NCI-H460 (cell line): Measurements from ENCODE around the gene STAB1. TPM values are rescaled to one million over a fixed set of nuclear protein-coding genes. Genes with fewer than 3 reads are reported as not detected.
"Not testable (repeated sequence)": the region's sequence is repeated elsewhere in the genome, so short reads cannot be mapped to it uniquely, and the experiment has no call there.

Source experiments
- DNase-seq: peaks from one replicate; pipeline ENCODE4 v3.0.0-alpha.2; 2016; ENCODE audit warnings: low read depth; ENCODE audit errors: extremely low read depth
- total RNA-seq: library from RNA; depleted of rRNA; stranded (reverse); fragments of >200 nt; shearing (Covaris generic); gene quantifications from 2 replicates; pipeline ENCODE4 v1.2.3, GENCODE V29; 2014

STAB1 gene
- total RNA-seq, 1 experiment from 2014 or later: not detected

DNA sequence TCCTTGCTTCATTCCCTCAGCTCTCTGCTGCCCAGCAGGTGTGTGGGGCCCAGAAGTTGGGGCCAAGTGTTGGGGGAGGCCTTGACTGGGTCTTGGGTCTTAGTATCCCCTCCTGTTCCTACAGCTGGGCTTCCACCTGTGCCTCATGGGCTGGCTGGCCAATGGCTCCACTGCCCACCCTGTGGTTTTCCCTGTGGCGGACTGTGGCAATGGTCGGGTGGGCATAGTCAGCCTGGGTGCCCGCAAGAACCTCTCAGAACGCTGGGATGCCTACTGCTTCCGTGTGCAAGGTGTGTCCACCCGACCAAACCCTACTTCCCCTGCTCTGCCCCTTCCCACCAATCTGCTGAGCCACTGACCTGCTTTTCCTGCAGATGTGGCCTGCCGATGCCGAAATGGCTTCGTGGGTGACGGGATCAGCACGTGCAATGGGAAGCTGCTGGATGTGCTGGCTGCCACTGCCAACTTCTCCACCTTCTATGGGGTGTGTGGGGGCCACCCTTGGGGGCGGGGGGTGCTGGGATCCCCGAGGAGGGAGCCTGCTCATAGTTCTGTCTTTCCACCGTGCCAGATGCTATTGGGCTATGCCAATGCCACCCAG, 27.6 kb downstream of the STAB1 start:
- no peak for DNase-seq

DNA sequence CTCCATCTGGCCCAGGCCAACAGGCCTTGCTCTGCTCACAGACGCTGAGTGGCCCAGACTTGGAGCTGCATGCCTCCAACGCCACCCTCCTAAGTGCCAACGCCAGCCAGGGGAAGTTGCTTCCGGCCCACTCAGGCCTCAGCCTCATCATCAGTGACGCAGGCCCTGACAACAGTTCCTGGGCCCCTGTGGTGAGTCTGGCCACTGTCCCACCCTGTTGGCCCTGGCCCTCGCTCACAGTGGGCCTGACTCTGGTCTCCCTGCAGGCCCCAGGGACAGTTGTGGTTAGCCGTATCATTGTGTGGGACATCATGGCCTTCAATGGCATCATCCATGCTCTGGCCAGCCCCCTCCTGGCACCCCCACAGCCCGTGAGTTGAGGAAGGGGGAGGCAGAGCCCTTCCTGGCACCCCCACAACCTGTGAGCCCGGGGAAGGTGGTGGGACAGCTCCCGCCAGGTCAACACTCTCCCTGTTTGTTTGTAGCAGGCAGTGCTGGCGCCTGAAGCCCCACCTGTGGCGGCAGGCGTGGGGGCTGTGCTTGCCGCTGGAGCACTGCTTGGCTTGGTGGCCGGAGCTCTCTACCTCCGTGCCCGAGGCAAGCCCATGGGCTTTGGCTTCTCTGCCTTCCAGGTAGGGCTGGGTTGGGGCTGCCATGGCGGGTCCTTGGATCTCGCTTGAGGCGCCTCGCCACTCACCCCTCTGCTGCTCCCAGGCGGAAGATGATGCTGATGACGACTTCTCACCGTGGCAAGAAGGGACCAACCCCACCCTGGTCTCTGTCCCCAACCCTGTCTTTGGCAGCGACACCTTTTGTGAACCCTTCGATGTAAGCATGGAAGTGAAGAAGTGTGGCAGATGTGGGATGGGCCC, 28.5 kb downstream of the STAB1 start:
- no peak for DNase-seq

DNA sequence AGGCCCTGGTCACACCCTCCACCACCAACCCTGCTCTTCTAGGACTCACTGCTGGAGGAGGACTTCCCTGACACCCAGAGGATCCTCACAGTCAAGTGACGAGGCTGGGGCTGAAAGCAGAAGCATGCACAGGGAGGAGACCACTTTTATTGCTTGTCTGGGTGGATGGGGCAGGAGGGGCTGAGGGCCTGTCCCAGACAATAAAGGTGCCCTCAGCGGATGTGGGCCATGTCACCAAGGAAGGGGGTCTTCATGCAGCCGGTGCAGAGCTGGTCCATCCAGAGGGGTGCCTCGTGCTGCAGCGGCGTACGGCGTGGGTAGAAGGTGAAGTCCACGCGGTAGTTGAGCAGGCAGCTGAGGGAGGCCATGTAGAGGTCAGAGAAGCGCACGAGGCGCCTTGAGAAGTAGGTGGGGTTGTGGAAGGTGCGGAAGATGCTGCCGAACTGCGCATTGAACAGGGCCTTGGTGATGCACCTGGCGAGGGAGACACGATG, 29.2 kb downstream of the STAB1 start:
- no peak for DNase-seq

DNA sequence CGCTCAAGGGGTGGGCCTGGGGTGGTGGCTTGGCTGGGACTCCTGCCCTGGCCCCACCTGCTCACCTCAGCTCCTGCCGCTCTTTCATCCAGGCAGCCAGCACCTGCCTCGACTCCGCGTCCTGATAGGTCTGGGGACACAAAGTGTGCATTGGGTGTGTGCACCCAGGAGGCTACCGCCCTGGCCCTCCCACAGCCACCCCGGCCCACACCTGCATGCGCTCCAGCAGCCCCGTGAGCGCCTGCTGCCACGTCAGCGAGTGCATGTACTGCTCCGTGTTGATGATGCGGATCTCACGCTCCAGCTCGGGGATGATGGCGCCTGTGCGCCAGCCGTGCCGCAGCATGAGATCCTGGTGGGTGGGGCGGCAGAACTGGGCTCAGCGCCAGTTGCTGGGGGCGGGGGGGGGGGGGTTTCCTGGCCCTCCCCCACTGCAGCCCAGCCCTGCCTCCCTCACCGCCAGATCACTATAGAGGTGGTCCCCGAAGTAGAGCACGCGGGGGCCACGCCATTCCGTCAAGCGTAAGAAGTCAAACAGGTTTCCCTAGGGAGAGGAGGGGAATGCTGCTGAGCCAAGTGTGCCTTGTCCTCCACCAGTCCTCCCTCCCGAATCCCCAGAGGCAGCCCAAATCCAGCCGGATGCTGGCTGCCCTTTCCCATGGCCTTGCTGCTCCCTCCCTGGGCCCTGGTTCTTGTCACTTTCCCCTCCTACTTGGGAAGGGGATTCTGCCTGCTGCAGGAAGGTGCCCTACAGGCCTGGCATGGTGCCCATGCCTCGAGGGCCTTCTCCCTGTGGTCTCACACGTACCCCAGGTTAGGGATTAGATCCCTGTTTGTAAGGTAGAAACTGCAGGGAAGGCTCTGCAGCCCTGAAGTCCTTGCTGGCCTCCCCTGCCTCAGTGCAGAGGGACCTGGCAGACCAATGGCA, 29.9 kb downstream of the STAB1 start:
- DNase-seq: no peak

DNA sequence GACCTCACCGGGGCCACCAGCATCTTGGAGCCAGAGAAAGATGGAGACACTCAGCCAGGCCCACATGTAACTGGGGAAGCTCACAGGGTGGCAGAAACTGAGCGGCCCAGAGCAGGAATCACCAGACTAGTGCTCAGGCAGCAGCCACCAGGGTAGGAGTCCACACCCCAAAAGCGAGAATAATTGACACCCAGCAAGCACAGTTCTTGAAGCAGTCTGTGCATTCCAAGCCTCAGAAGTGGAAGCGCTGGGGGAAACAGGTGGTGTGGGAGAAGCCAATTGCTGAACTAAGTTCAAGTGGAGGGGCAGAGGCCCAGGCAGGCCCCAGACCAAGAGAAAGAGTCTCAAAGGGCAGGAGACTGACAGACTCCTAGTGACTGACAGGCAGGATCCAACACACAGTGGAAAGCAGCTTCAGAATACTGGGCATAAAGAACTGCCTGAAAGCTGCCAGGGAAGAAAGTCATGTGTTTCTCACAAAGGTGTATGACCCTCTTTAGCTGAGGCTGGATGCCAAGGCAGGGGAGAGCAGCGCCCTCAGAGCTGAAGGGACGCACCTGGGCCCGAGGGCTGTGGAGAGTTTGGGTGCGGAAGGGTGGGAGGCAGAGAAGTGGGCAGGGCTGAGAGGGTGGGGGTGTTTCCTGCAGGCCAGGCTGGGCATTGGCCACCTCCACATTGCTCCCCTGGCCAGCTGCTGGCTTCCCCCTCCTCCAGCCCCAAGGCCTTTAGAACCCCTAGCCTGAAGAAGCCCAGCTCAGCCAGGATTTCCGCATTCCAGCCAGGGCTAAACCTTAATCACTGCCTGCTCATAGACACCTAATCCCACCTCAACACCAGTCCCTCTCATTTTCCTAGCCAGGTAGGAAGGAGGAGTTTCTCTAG, 30.8 kb downstream of the STAB1 start:
- no peak for DNase-seq

DNA sequence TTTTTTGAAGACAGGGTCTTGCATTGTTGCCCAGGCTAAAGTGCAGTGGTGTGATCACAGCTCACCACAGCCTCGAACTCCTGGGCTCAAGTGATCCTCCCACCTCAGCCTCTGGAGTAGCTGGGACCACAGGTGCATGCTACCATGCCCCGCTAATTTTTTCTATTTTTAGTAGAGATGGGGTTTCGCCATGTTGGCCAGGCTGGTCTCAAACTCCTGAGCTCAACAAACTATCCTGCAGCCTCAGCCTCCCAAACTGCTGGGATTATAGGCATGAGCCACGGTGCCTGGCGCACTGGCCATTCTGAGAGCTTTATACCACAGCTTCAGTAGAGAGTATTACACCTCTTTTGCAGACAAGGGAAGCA, 31.5 kb downstream of the STAB1 start:
- DNase-seq: not testable (repeated sequence)

DNA sequence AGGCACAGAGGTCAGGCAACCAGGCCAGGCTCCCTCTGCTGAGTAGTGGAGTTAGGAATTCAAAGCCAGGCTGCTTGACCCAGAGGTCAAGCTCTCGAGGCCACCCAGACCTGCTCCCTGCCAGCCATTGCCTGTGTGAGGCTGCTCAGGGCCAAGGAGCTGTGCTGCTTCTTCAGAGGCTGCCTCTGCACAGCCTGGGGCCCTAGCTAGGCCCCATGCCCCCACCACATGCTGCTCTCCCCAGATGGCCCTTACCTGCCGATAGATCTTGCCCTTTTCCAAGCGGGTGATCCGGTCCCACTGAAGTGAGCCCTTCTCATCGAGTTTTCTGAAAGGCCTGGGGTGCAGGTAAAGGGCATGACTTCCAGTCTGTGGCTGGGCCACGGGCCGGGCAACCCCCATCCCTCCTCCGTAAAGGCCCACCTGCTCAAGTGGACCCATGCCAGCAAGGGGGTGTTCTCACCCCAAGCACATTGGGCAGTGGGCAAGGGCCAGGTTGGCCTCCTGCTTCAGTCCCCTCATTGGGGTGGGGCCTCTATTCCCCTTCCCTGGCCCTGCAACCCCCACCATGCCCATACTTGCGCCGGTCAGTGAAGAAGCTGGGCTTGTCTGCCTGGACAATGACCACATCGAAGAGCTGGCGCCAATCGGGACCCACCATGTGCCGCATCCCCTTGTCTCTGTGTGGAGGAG, 32.0 kb downstream of the STAB1 start:
- no peak for DNase-seq

DNA sequence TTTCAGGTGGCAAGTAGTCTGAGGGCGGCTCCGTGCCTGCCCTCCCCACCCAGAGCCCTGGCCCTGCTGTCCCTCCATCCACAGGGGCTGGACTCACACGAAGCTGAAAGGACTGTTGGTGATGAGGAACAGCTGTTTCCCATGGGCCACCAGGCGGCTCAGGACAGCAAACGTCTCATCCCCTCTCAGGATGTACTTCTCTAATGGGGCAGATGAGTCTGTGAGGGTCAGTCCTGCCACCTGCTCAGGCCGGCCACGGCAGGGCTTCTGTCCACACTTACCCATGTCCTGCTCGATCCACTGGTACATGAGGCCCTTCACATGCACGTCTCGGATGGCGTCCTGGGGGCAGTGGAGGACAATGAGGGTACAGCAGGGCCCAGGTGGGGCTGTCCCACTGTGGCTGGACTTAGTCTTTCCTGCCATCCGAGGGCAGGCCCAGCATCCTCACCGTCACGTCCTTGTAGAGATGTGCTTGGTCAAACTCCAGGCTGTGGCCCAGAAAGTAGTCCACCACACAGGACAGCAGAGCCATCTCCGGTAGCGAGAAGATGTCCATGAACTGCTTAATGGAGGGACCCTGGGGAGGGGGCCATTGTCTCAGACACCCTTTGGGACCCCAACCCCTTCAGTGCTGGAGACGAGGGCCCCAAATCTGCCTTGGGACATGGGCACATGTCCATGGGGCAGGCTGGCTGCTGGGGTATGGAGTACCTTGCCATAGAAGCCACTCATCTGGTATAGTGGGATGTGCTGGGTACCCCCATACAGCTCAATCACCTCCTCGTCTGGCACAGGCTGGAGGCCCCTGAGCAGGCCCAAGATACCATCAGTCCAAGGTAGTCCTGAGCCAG, 32.8 kb downstream of the STAB1 start:
- no peak for DNase-seq

DNA sequence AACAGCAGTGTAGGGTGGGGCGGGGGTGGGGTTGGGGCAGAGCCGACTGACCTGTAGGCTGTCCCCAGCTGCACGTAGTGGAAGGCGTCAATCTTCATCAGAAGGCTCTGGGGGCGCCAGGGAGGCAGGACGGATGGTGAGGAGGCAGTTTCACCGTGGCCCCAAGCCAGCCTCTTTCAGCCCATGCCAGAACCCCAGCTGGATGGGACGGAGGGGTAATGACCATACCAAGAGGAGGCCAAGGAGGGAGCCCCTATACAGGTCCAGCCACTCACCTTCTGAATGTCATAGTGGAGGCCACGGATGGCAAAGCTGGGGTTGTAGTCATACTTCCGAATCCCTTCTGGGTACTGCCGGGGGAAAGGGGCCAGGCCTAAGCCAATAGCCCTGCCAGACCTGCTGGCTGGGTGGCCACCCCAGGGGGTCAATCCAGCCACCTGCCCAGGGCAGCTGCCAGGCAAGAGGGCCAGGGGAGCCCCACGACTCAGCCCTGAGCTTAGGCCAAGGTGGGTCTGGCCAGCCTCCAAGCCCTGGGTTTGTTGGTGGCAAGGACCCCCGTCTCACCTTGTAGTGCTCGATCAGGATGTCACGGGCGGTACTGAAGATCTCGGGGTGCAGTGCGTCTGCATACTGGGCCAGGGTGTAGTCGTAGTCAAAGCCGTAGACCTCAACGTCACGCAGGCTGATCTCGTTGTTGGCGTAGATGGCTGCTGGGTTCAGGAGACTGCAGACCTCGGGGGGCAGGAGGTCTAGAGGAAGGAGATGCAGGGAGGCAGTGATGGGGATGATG, 33.6 kb downstream of the STAB1 start:
- DNase-seq: no peak

DNA sequence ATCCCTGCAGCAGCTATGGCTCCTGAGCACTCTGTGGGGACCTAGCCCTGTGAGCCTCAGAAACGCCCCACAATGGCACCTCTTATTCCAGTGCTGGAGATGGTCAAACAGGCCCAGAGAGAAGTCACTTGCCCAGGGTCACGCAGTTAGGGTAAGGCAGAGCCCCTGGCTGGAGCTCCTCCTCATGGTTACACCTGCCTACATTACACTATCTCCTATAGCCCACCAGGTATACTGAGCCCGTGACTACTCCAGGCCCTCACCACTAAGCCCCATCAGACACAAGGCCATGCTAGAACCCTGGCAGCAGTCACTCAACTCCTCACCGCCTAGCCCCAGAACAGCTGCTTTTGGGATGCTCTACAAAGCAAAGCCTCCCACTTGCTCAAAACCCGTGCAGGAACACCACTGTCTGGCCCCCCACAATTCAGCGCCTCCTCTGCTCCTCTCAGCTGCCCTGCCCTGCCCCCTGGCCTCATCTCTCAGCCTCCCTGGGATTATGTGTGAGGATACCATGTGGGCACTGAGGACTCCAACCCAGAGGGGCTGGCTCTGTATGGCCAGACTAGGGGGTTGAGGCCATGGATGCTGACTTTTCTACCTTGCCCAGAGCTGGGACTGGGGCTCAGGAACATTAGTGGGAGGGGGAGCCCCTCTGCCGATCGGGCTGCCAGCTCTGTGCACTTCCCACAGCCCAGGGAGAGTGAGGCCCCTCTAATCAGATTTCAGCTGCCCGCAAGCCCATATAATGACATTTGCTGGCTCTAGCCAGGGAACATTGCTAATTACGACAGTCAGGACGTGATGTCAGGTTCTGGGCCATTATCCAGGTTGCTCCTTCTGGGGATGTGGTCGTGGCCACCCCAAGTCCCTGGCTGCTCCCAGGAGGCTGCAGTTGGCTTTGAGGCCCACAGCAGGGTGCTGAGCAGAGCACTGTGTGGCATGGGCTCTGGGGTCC, 34.5 kb downstream of the STAB1 start:
- DNase-seq: no peak

DNA sequence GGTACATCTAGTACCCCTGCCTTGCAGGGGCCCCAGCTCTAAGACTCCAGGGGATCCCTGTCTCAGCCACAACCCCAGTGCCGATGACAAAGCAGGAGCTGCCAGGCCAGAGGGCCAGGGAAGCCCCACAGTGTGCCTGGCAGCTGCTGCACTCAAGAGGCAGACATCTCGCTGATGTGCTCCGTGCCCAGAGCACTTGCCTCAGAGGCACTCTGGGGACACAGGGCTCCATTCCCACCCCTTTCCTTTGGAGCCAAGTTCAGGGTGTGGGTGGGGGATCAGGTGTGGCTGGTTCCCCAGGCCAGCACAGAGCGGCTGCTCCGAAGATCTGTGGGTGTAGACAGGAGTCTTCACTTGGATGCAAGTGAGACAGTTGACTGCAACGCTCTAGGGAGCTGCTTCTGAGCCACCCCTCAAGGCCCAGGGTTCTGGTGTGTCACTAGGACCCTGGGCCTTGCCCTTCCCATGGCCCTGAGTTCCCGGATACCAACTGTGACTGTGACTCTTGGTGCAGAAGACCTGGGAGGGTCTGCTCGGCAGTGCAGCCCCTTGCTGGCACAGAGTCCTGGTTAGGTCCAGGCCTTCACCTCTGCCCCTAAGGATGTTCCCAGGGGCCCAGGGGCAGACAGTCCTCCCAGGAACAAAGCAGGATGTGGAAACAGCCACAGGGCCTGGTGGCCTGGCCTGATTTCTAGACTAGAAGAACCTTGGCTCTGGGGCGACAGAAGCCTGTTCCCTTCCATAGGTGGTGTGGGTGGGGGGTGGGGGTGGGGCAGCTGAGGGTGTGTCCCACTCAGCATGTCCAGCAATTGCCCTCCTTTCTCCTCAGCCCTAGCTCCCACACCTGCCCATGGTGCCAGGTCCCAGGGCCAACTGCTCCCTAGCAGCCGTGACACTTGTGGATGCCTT, 36.0 kb downstream of the STAB1 start:
- DNase-seq: no peak

DNA sequence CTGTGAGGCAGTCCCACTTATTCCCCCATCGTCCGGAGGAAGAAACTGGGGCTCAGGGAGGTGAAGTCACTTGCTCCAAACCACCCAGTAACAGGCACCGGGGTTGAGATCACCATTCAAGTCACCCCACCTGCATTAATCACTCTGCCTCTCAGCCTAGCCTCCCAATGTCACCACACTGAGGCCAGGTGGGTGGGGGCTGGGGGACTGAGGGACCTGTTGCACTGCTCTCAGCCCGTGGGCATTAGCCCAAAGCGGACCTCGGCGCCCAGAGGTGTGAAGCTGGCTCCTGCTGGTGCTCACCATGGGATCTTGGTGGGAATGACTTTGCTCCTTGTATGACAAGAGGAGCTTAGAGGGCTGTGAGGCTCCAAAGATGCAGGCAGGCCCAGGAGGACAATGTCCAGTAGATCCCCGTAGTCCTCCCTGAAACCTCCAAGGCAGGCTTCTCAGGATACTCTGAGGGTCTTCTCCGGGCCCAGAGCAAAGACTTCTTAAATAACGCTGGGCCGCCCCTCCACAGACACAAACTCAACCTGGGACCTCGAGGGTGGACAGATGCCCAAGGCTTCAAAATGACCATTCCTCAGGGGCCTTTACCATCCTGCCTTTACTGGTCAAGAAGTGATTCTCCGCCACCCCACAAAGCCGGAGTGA, 36.9 kb downstream of the STAB1 start:
- no peak for DNase-seq

DNA sequence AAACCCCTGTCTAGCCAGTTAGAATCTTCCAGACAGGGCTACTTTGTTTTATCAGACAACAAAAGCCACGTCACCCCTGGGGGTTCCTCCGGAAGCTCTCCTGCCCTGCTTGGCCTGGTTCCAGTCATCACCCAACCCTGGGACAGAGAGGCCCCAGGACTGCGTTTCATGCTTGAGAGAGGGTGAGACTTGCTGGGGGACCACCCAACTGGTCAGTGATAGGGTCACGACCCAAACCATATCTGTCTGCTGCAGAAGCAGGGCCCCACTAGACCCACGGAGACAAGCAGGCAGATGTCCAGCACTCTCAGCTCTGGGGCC, 37.3 kb downstream of the STAB1 start:
- DNase-seq: no peak

DNA sequence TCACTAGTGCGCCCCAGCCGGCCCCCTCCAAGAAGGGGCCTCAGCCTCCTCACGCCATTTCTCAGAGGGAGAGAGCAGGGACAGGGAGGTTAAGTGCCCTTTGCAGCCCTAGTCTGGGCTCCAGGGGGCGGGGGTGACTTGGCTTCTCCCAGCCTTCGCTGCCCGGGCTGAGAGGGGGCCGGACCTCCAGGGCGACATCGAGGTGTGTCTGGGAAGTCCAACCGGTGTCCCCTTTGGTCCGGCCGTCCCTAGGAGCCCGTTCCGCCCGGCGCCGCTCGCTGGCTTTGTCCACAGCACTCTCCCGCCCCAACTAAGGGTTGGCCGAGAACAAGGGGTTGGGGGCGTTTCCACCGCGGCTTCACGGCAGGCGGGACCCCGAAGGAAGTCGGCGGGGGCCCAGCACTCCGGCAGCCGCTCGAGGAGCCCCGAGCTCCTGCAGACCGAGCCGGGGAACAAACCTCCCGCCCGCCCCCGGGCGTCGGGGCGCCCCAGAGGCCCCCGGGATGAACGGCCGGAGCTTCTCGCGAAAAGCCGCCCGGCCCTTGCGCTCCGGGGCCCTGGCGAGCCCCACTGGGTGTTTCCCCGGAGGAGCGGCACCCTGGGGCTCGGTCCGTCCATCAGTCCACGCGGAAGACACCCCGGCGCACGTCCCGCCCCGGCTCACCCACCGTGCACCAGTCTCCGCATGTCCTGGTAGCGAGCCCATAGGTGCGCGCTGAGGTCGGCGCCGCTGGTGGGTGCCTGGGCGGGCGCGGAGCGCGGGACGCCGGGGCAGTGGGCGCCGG, 37.9 kb downstream of the STAB1 start:
- no peak for DNase-seq
